Prostate gland (tissue), 2 donors: ENCODE data around the gene POLD2. TPM values are rescaled to one million over a fixed set of nuclear protein-coding genes. Genes with fewer than 3 reads are reported as not detected.

Experiments
- DNase-seq: peaks from one replicate; pipeline ENCODE4 v3.0.0-alpha.2; 2019; ENCODE audit warnings: low spot score
- H3K27ac ChIP-seq, 2 donors: fragments of 200-600 bp; sonication (generic); 2 replicates each; pipeline ENCODE4 v1.5.1; 2017 to 2019
- H3K27me3 ChIP-seq: fragments of 200-600 bp; sonication (generic); replicated peaks from 2 replicates; pipeline ENCODE4 v1.5.1; 2019; ENCODE audit not compliant: insufficient read depth
- H3K36me3 ChIP-seq, 2 donors: fragments of 200-600 bp; sonication (generic); 1 replicate in 1 of 2; 2 replicates in 1 of 2; pipeline versions ENCODE4 v1.5.1 to v1.8.1; 2017 to 2019
- H3K4me1 ChIP-seq: fragments of 200-600 bp; sonication (generic); replicated peaks from 2 replicates; pipeline ENCODE4 v1.5.1; 2019
- H3K4me3 ChIP-seq, 2 donors: fragments of 200-600 bp; sonication (generic); 2 replicates each; pipeline ENCODE4 v1.5.1; 2017 to 2019
- H3K9me3 ChIP-seq: fragments of 200-600 bp; sonication (generic); 2 replicates; pipeline ENCODE4 v1.5.1; 2017
- CTCF ChIP-seq, 4 experiments: fragments of 200-600 bp in 2 of 4; fragments of 450-650 bp in 2 of 4; sonication (generic) in 2 of 4; IDR thresholded peaks; 1 replicate in 3 of 4; 2 replicates in 1 of 4; pipeline ENCODE4 v1.5.1; 2016 to 2019; ENCODE audit warnings: antibody characterized with exemption in 4 of 4, mild to moderate bottlenecking in 2 of 4, moderate library complexity in 2 of 4
- POLR2A ChIP-seq: fragments of 450-650 bp; IDR thresholded peaks from one replicate; pipeline ENCODE4 v1.6.1; 2016; ENCODE audit warnings: antibody characterized with exemption, mild to moderate bottlenecking
- POLR2AphosphoS5 ChIP-seq: sonication (generic); formaldehyde crosslinking; IDR thresholded peaks from one replicate; pipeline ENCODE4 v1.6.1; 2017; ENCODE audit warnings: antibody characterized with exemption
- WGBS: methylation state at CpG from one replicate; pipeline ENCODE4 v1.1.5; 2018; 5-methylcytosine and 5-hydroxymethylcytosine counted together
- intact Hi-C: fragments of 100-400 bp; cut with DNase I; formaldehyde crosslinking; loops from one replicate; pipeline ENCODE4 v1.14.2; 2022
- microRNA-seq: library from miRNA; unstranded; fragments of <30 nt; microRNA quantifications from one replicate; pipeline ENCODE4, GENCODE V29; 2016
- small RNA-seq, 2 donors: library from RNA; depleted of rRNA; stranded (forward); fragments of <200 nt; gene quantifications; one replicate each; pipeline ENCODE3, GENCODE V24; 2016
- total RNA-seq, 2 donors: library from RNA; depleted of rRNA; stranded (reverse); fragments of >200 nt; gene quantifications; one replicate each; pipeline ENCODE4 v1.1.0, GENCODE V29; 2016

POLD2 gene
- total RNA-seq, 2 donors from 2014 or later = 53.1 to 65.9 TPM

- WGBS = 18% methylated on average over 14 of the region's 14 CpGs
- no peaks in the 10 kb centered on the region for H3K9me3 ChIP-seq
- TF ChIP-seq CTCF (IDR thresholded peaks at IDR 0.05) = no peak
- no peak for TF ChIP-seq POLR2A
- TF ChIP-seq POLR2AphosphoS5 = no peak
- no peak within 1 kb of the TSS for H3K27ac ChIP-seq
- H3K4me1 ChIP-seq = no peaks in the 10 kb centered on the region
- intact Hi-C loops = no loop called here
- no peaks in the 10 kb centered on the region for H3K27me3 ChIP-seq
- no peak for DNase-seq
- H3K4me3 ChIP-seq = no peak within 1 kb of the TSS
- H3K36me3 ChIP-seq = peaks cover 0 to 4% of the 10 kb centered on the region in 2 donors
These were observed 57.8 kb downstream of the POLD2 start, which contains the start of gene PGAM2 for GRCh38 chr7:44065431-44066110. Gene PGAM2, minus strand, starts transcription at chr7:44065567. Its CDS starts 38 bp downstream, at chr7:44065529.

GRCh38 chr7:44064791-44065430 lies 58.4 kb downstream of the POLD2 start:
- WGBS = 20% methylated on average over 32 of the region's 33 CpGs
- H3K36me3 ChIP-seq = peaks cover 0 to 10% of the 10 kb centered on the region in 2 donors
- no peak for DNase-seq
- no peaks in the 10 kb centered on the region for H3K27me3 ChIP-seq
- H3K9me3 ChIP-seq = no peaks in the 10 kb centered on the region
- intact Hi-C loops = no loop called here
- H3K4me1 ChIP-seq = no peaks in the 10 kb centered on the region
- H3K27ac ChIP-seq = no peak overlapping the region
- TF ChIP-seq POLR2A = no peak
- TF ChIP-seq POLR2AphosphoS5 = no peak
- no peak for TF ChIP-seq CTCF (IDR thresholded peaks at IDR 0.05)
- no peak overlapping the region for H3K4me3 ChIP-seq

Small RNA genes lying within 50 kb of the gene (microRNA-seq; reads per million reads assigned to microRNA genes)
- 0.84 reads per million, percentile 3 among the genes with 10 or more reads in this experiment for gene MIR6838

Small RNA genes lying within 50 kb of the gene (small RNA-seq; reads per million reads assigned to genes)
- 0 reads per million in 2 donors for gene RNA5SP230

Other genes starting within 250 kb of the POLD2 start
- 10 to 100 TPM; 22.2 to 30.8 TPM for gene URGCP, start 217.0 kb downstream of the POLD2 start, total RNA-seq
- gene UBE2D4, start 197.1 kb downstream of the POLD2 start, total RNA-seq = 10 to 100 TPM; 17.3 to 22.0 TPM
- under 1 TPM in 1 of 2 donors, not detected in 1; 0.17 TPM for gene SPDYE1, start 125.7 kb downstream of the POLD2 start, total RNA-seq
- 100 to 1,000 TPM; 118 to 120 TPM for gene DBNL, start 78.8 kb downstream of the POLD2 start, total RNA-seq
- 1 to 10 TPM in 1 of 2 donors, not detected in 1; 9.7 TPM for gene PGAM2, start 58.0 kb downstream of the POLD2 start, total RNA-seq
- 10 to 100 TPM; 63.7 to 80.7 TPM for gene POLM, start 41.0 kb downstream of the POLD2 start, total RNA-seq
- gene AEBP1, start 19.2 kb downstream of the POLD2 start, total RNA-seq = 100 to 1,000 TPM in 1 of 2 donors, 10 to 100 TPM in 1; 40.4 to 219 TPM
- gene MYL7, start 17.8 kb upstream of the POLD2 start, total RNA-seq = not detected
- 1 to 10 TPM in 1 of 2 donors, under 1 TPM in 1; 0.91 to 2.7 TPM for gene GCK, start 65.9 kb upstream of the POLD2 start, total RNA-seq
- 10 to 100 TPM; 63.5 to 68.4 TPM for gene YKT6, start 77.4 kb upstream of the POLD2 start, total RNA-seq
- 10 to 100 TPM in 1 of 2 donors, 1 to 10 TPM in 1; 5.7 to 16.9 TPM for gene CAMK2B, start 202.0 kb upstream of the POLD2 start, total RNA-seq